ENCODE measurements around the gene GRM8.

Gene GRM8

DNA sequence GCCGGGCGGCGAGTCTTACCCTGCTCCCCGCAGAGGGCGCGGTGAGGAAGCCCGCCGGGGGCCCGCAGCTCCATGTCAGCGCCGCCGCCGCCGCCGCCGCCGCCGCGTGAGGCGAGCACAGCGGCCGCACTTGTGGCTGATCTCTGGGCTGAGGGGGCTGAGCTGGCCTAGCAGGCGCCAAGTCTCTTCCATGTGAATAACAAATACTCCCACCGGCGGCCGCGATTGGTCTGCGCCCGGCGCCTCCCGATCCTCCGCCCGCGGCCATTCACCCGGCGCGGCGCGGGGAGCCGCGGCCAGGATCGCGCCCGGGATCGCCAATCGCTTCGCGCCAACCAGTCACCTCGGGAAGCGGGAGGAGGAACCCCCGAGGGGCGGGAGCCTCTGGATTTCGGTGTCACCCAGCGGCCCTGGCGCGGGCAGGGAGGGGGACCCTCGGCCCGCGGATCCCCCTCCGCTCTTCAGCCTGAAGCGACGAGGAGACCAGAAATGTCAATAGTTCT lies at the start of gene GRM8:
GRM8 (minus strand) TSS at position 164 of the 503 bp plus-strand sequence.
- Histone ChIP-seq H3K27ac (ENCODE audit: low read depth, low read length) (no peak within 1 kb of the TSS), H3K9ac (ENCODE audit: low read depth in 1 of 2, low read length in 2 of 2) (peak within 1 kb of the TSS in 1 of 2 donors; percentile 22), H3K4me1 (ENCODE audit: control insufficient read depth in 1 of 2, insufficient read depth in 2 of 2, low read length in 2 of 2) (peaks cover 9 to 18% of the 10 kb centered on the region in 2 donors), H3K36me3 (ENCODE audit: control insufficient read depth in 1 of 2, insufficient read depth in 2 of 2, low read length in 2 of 2) (no peaks in the 10 kb centered on the region), H3K4me3 (ENCODE audit: low read depth in 1 of 2, low read length in 2 of 2) (peak within 1 kb of the TSS; percentile 74 to 81), H3K27me3 (ENCODE audit: control insufficient read depth in 1 of 2, insufficient read depth in 2 of 2, low read length in 2 of 2) (peaks cover 52 to 63% of the 10 kb centered on the region in 2 donors), H3K9me3 (ENCODE audit: control insufficient read depth in 1 of 2, low read length in 2 of 2) (no peaks in the 10 kb centered on the region)

DNA sequence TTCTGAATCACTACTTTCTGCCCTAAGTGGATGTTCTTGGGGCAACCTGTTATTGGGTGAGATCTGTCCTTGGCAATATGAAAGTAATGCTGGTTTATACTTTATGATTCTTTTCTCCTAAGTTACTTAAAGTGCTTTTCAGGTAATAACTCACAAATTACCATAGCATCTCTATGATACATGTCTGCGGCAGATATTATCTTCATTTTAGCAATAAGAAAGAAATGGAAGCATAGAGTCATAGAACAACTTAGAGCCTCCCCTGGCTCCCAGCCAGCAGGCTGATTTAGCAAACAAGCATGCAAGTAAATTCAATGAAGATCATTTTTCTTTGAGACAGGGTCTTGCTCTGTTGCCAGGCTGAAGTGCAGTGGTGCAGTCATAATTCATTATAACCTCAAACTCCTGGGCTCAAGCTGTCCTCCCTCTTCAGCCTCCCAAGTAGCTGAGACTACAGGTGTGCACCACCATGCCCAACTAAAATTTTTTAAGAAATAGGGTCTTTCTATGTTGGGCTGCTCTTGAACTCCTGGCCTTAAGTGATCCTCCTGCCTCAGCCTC lies 38.1 kb upstream of the GRM8 start:
- Histone ChIP-seq H3K36me3 (ENCODE audit: control insufficient read depth in 1 of 2, insufficient read depth in 2 of 2, low read length in 2 of 2) (no peaks in the 10 kb centered on the region), H3K27ac (ENCODE audit: low read depth, low read length) (no peak overlapping the region), H3K4me1 (ENCODE audit: control insufficient read depth in 1 of 2, insufficient read depth in 2 of 2, low read length in 2 of 2) (no peaks in the 10 kb centered on the region), H3K27me3 (ENCODE audit: control insufficient read depth in 1 of 2, insufficient read depth in 2 of 2, low read length in 2 of 2) (peaks cover 0 to 4% of the 10 kb centered on the region in 2 donors), H3K9me3 (ENCODE audit: control insufficient read depth in 1 of 2, low read length in 2 of 2) (no peaks in the 10 kb centered on the region), H3K9ac (ENCODE audit: low read depth in 1 of 2, low read length in 2 of 2) (no peak overlapping the region), H3K4me3 (ENCODE audit: low read depth in 1 of 2, low read length in 2 of 2) (no peak overlapping the region)

DNA sequence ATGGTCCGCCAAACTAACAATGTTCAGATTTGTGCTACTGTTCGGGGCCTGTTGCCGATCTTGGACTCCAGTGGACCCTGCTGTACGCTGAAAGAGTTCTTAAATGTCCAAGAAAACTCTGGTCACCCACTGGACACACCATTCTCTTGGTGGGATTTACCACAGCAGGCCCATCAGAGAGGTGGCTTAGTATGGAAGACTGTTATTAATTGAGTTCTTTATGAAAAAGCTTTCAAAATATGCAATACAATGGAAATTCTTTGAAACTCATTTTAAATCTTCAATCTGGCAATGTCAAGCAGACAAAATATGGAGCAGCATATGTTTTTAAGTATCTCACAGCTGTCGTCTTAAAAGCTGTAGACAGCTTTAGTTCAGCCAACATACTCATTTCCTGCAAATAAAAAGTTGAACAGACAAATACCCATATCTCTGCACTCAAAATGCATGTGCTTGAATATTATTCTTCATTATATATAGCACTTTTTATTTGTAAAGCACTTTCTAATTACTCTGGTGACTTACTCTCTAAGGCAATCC lies 37.4 kb upstream of the GRM8 start:
- Histone ChIP-seq H3K9me3 (ENCODE audit: control insufficient read depth in 1 of 2, low read length in 2 of 2) (no peaks in the 10 kb centered on the region), H3K4me3 (ENCODE audit: low read depth in 1 of 2, low read length in 2 of 2) (no peak overlapping the region)

DNA sequence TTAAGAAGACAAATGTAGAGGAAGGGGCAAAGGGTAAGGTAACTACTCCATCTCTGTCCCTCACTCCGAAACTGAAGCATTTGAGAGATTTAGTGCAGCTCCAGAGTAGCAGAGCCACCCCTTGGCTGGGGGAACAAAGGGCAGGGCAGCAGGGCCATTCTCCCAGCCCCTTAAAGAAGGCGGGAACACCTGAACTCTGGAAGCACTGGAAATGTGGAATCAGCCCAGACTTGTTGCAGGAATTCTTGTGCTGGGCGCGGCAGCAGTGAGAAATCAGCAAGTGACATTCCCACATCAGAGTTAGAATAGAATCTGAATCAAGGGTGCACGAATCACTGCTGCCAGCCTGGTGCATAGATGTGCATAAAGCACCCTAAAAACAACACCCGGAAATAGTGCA lies 34.4 kb upstream of the GRM8 start:
- Histone ChIP-seq H3K36me3 (ENCODE audit: control insufficient read depth in 1 of 2, insufficient read depth in 2 of 2, low read length in 2 of 2) (no peaks in the 10 kb centered on the region), H3K4me1 (ENCODE audit: control insufficient read depth in 1 of 2, insufficient read depth in 2 of 2, low read length in 2 of 2) (no peaks in the 10 kb centered on the region), H3K9ac (ENCODE audit: low read depth in 1 of 2, low read length in 2 of 2) (no peak overlapping the region), H3K27me3 (ENCODE audit: control insufficient read depth in 1 of 2, insufficient read depth in 2 of 2, low read length in 2 of 2) (peaks cover 0 to 4% of the 10 kb centered on the region in 2 donors), H3K4me3 (ENCODE audit: low read depth in 1 of 2, low read length in 2 of 2) (no peak overlapping the region), H3K27ac (ENCODE audit: low read depth, low read length) (no peak overlapping the region), H3K9me3 (ENCODE audit: control insufficient read depth in 1 of 2, low read length in 2 of 2) (no peaks in the 10 kb centered on the region)

More for the DNA sequence above, 37.4 kb upstream of the GRM8 start:
- Histone ChIP-seq H3K27me3 (ENCODE audit: control insufficient read depth in 1 of 2, insufficient read depth in 2 of 2, low read length in 2 of 2) (peaks cover 0 to 4% of the 10 kb centered on the region in 2 donors), H3K4me1 (ENCODE audit: control insufficient read depth in 1 of 2, insufficient read depth in 2 of 2, low read length in 2 of 2) (no peaks in the 10 kb centered on the region), H3K27ac (ENCODE audit: low read depth, low read length) (no peak overlapping the region), H3K36me3 (ENCODE audit: control insufficient read depth in 1 of 2, insufficient read depth in 2 of 2, low read length in 2 of 2) (no peaks in the 10 kb centered on the region), H3K9ac (ENCODE audit: low read depth in 1 of 2, low read length in 2 of 2) (no peak overlapping the region)

DNA sequence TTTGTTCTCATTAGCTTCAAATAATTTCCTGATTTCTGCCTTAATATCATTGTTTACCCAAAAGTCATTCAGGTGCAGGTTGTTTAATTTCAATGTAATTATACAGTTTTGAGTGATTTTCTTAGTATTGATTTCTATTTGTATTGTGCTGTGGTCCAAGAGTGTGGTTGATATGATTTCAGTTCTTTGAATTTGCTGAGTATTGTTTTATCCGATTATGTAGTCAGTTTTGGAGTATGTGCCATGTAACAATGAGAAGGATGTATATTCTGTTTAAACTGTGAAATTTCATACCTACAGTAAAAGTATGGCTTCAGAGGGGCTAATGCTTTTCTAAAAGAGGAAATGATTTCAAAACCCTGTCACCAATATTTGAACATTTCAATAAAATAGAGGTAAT lies 17.4 kb upstream of the GRM8 start:
- no peak overlapping the region for H3K9ac ChIP-seq (ENCODE audit: low read depth in 1 of 2, low read length in 2 of 2)
- H3K9me3 ChIP-seq (ENCODE audit: control insufficient read depth in 1 of 2, low read length in 2 of 2) = no peaks in the 10 kb centered on the region
- H3K27me3 ChIP-seq (ENCODE audit: control insufficient read depth in 1 of 2, insufficient read depth in 2 of 2, low read length in 2 of 2) = no peaks in the 10 kb centered on the region

DNA sequence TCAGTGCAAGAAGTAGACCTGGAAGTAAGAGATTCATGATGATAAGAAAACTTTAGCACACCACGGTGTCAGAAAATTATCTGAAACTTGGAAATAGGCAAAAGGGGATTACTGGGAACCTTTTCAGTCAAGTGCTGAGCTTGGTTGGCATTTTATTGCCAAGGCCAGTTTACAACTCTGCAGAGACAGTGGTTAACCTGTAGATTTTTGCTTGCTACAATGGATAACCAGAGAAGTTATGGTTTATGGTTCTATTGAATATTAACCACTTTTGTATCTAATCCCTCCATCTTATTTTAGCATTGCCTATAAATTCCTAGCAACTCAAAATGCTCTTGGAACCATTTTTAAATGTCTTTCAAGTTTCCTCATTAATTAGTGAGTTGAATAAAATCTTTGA lies 13.3 kb upstream of the GRM8 start:
- Histone ChIP-seq H3K4me3 (ENCODE audit: low read depth in 1 of 2, low read length in 2 of 2) (no peak overlapping the region), H3K4me1 (ENCODE audit: control insufficient read depth in 1 of 2, insufficient read depth in 2 of 2, low read length in 2 of 2) (no peaks in the 10 kb centered on the region), H3K36me3 (ENCODE audit: control insufficient read depth in 1 of 2, insufficient read depth in 2 of 2, low read length in 2 of 2) (no peaks in the 10 kb centered on the region), H3K27ac (ENCODE audit: low read depth, low read length) (no peak overlapping the region), H3K27me3 (ENCODE audit: control insufficient read depth in 1 of 2, insufficient read depth in 2 of 2, low read length in 2 of 2) (peaks cover 0 to 5% of the 10 kb centered on the region in 2 donors), H3K9me3 (ENCODE audit: control insufficient read depth in 1 of 2, low read length in 2 of 2) (no peaks in the 10 kb centered on the region), H3K9ac (ENCODE audit: low read depth in 1 of 2, low read length in 2 of 2) (no peak overlapping the region)

More for the DNA sequence above, 17.4 kb upstream of the GRM8 start:
- Histone ChIP-seq H3K36me3 (ENCODE audit: control insufficient read depth in 1 of 2, insufficient read depth in 2 of 2, low read length in 2 of 2) (no peaks in the 10 kb centered on the region), H3K27ac (ENCODE audit: low read depth, low read length) (no peak overlapping the region), H3K4me3 (ENCODE audit: low read depth in 1 of 2, low read length in 2 of 2) (no peak overlapping the region), H3K4me1 (ENCODE audit: control insufficient read depth in 1 of 2, insufficient read depth in 2 of 2, low read length in 2 of 2) (no peaks in the 10 kb centered on the region)

DNA sequence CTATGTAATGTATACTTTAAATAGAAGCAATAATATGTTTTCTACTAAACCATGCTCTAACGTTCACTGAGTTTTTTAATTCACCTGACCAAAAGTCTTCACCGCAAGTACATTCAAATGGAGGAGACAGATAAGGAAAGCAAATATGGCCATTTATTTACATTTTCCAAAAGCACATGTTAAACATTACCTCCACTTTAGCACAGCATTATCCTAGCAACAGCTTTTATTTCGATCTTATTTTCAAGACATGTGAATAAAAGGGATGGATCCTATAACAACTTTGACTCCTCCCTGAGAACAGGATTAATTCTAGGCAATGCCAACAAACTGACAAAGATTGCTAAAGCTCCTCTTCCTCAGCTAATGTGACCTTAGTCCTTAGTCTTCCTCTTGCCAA lies 11.5 kb upstream of the GRM8 start:
- Histone ChIP-seq H3K4me3 (ENCODE audit: low read depth in 1 of 2, low read length in 2 of 2) (no peak overlapping the region), H3K27ac (ENCODE audit: low read depth, low read length) (no peak overlapping the region), H3K27me3 (ENCODE audit: control insufficient read depth in 1 of 2, insufficient read depth in 2 of 2, low read length in 2 of 2) (peaks cover 0 to 5% of the 10 kb centered on the region in 2 donors), H3K9me3 (ENCODE audit: control insufficient read depth in 1 of 2, low read length in 2 of 2) (no peaks in the 10 kb centered on the region), H3K9ac (ENCODE audit: low read depth in 1 of 2, low read length in 2 of 2) (no peak overlapping the region), H3K4me1 (ENCODE audit: control insufficient read depth in 1 of 2, insufficient read depth in 2 of 2, low read length in 2 of 2) (no peaks in the 10 kb centered on the region), H3K36me3 (ENCODE audit: control insufficient read depth in 1 of 2, insufficient read depth in 2 of 2, low read length in 2 of 2) (no peaks in the 10 kb centered on the region)

DNA sequence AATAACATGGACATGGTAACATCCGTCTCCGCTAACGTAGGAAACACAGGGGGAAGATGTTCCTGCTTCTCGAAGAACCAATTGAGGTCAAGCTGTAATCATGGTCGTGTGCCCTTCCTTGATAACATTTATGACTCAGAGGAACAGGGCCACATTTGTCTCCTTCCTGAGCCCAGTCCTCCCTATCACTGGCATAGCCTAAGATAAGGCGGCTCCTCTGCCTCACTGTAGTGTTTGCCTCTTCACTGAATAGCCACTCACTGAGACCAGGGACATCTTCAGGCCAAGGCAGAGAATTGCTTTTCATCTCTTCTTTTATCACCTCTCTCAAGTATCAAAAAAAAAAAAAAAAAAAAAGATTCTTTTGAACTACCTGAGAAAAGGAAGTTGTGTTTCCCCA lies 5.4 kb upstream of the GRM8 start:
- no peak overlapping the region for H3K4me3 ChIP-seq (ENCODE audit: low read depth in 1 of 2, low read length in 2 of 2)
- peaks cover 16 to 18% of the 10 kb centered on the region in 2 donors for H3K27me3 ChIP-seq (ENCODE audit: control insufficient read depth in 1 of 2, insufficient read depth in 2 of 2, low read length in 2 of 2)

DNA sequence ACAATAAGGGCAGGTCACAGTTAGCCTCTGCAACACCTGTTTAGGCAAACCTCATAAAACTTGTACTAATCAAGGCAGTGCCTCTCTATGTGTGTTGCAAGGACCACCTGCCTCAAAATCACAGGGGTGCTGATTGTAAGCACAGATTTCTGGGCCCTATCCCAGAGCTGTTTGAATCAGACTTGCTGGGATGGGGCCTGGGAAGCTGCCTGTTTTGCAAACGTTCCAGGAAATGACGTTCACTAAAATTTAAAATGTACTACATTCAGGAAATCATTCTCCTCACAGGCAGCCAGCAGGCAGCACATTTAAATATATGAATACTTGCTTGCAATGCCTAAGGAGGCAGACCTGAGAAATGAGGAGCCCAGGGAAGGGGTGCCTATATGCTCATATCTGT lies 4.3 kb upstream of the GRM8 start:
- Histone ChIP-seq H3K27ac (ENCODE audit: low read depth, low read length) (no peak overlapping the region), H3K4me1 (ENCODE audit: control insufficient read depth in 1 of 2, insufficient read depth in 2 of 2, low read length in 2 of 2) (peaks cover 5% of the 10 kb centered on the region in 2 donors), H3K4me3 (ENCODE audit: low read depth in 1 of 2, low read length in 2 of 2) (no peak overlapping the region), H3K9ac (ENCODE audit: low read depth in 1 of 2, low read length in 2 of 2) (no peak overlapping the region), H3K36me3 (ENCODE audit: control insufficient read depth in 1 of 2, insufficient read depth in 2 of 2, low read length in 2 of 2) (no peaks in the 10 kb centered on the region), H3K27me3 (ENCODE audit: control insufficient read depth in 1 of 2, insufficient read depth in 2 of 2, low read length in 2 of 2) (peaks cover 19 to 24% of the 10 kb centered on the region in 2 donors), H3K9me3 (ENCODE audit: control insufficient read depth in 1 of 2, low read length in 2 of 2) (no peaks in the 10 kb centered on the region)

More for the DNA sequence above, 5.4 kb upstream of the GRM8 start:
- Histone ChIP-seq H3K9me3 (ENCODE audit: control insufficient read depth in 1 of 2, low read length in 2 of 2) (no peaks in the 10 kb centered on the region), H3K36me3 (ENCODE audit: control insufficient read depth in 1 of 2, insufficient read depth in 2 of 2, low read length in 2 of 2) (no peaks in the 10 kb centered on the region), H3K9ac (ENCODE audit: low read depth in 1 of 2, low read length in 2 of 2) (no peak overlapping the region), H3K4me1 (ENCODE audit: control insufficient read depth in 1 of 2, insufficient read depth in 2 of 2, low read length in 2 of 2) (no peaks in the 10 kb centered on the region), H3K27ac (ENCODE audit: low read depth, low read length) (no peak overlapping the region)

DNA sequence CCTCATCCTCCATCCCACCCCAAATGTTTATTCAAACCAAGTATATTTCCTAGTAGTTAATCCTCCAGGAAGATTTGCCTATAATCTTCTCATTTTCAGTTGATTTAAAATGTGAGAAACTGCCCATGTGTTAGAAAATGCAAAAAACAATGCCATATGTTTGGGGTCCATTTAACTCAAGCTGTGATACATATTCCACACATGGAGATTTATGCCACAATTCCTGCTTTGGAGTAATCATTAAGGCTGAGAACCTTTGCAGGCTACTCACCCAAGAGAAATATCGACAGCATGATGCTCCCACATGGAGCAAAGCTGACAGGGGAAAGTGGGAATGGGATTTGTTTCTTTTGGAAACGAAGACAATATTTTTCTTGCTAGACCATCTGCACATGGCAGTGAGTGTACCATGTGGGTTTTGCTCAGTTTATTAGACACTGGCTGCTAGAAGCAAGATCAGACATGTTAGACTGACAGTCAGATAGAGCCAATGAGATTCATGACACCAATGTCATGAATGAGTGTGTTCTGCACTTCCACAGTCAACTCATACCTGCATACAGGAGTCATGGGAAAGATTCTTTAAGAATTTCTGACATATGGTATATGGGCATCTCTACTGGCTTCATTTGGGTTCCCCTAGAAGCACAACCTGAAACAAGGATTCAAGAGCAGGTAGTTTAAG lies 3.4 kb upstream of the GRM8 start:
- no peaks in the 10 kb centered on the region for H3K36me3 ChIP-seq (ENCODE audit: control insufficient read depth in 1 of 2, insufficient read depth in 2 of 2, low read length in 2 of 2)
- H3K27ac ChIP-seq (ENCODE audit: low read depth, low read length) = no peak overlapping the region
- peaks cover 9 to 11% of the 10 kb centered on the region in 2 donors for H3K4me1 ChIP-seq (ENCODE audit: control insufficient read depth in 1 of 2, insufficient read depth in 2 of 2, low read length in 2 of 2)
- no peak overlapping the region for H3K4me3 ChIP-seq (ENCODE audit: low read depth in 1 of 2, low read length in 2 of 2)
- H3K9ac ChIP-seq (ENCODE audit: low read depth in 1 of 2, low read length in 2 of 2) = no peak overlapping the region
- H3K9me3 ChIP-seq (ENCODE audit: control insufficient read depth in 1 of 2, low read length in 2 of 2) = no peaks in the 10 kb centered on the region
- H3K27me3 ChIP-seq (ENCODE audit: control insufficient read depth in 1 of 2, insufficient read depth in 2 of 2, low read length in 2 of 2) = peaks cover 27 to 33% of the 10 kb centered on the region in 2 donors

Data from duodenal mucosa (tissue), 2 donors.